Myometrial cell (primary cell): Measurements from ENCODE around the gene KATNAL1. TPM values are rescaled to one million over a fixed set of nuclear protein-coding genes. Genes with fewer than 3 reads are reported as not detected.

Source experiments
- total RNA-seq: library from RNA; depleted of rRNA; stranded (reverse); fragments of >200 nt; gene quantifications from 2 replicates; pipeline ENCODE4 v1.2.3, GENCODE V29; 2015

The KATNAL1 gene
- total RNA-seq, result 12.1 and 30.7 TPM in 2 replicates

GRCh38 chr13:30307194-30307970 is at the start of gene KATNAL1:
Gene KATNAL1, minus strand, starts transcription at chr13:30307551. Its CDS starts 23,774 bp downstream, at chr13:30283777.

Other genes starting within 250 kb of the KATNAL1 start
- gene UBE2L5, start 114.9 kb upstream of the KATNAL1 start, total RNA-seq, result not detected in 2 replicates
- gene HMGB1, start 158.4 kb upstream of the KATNAL1 start, total RNA-seq, result 438 and 728 TPM in 2 replicates